Measurements from ENCODE around the gene CALML5. TPM values are rescaled to one million over a fixed set of nuclear protein-coding genes. Genes with fewer than 3 reads are reported as not detected.

Gene CALML5
- total RNA-seq, 1 experiment from 2014 or later = not detected

- Histone ChIP-seq H3K4me3 (no peak overlapping the region), H3K27ac (no peak overlapping the region), H3K27me3 (no peaks in the 10 kb centered on the region), H3K9me3 (replicated peaks) (no peaks in the 10 kb centered on the region), H3K36me3 (peaks cover 13% of the 10 kb centered on the region), H3K4me1 (peaks cover 42% of the 10 kb centered on the region)
- no peak for DNase-seq
These were observed 34.8 kb downstream of the CALML5 start for GRCh38 chr10:5464546-5464945.

GRCh38 chr10:5462841-5463293 is 36.5 kb downstream of the CALML5 start:
- Histone ChIP-seq H3K9me3 (replicated peaks) (no peaks in the 10 kb centered on the region), H3K4me1 (peaks cover 42% of the 10 kb centered on the region), H3K27me3 (no peaks in the 10 kb centered on the region), H3K36me3 (peaks cover 27% of the 10 kb centered on the region), H3K4me3 (no peak overlapping the region), H3K27ac (peak overlapping the region; percentile 82)
- DNase-seq = no peak

- peaks cover 34% of the 10 kb centered on the region for H3K36me3 ChIP-seq
- H3K27ac ChIP-seq = peak overlapping the region; percentile 82
- DNase-seq = peak; percentile 62 to 79
- H3K9me3 ChIP-seq (replicated peaks) = no peaks in the 10 kb centered on the region
- H3K27me3 ChIP-seq = no peaks in the 10 kb centered on the region
- peak overlapping the region; percentile 9; the same call in 1 of the 2 replicates for H3K4me3 ChIP-seq
- peaks cover 42% of the 10 kb centered on the region for H3K4me1 ChIP-seq
These were observed 37.2 kb downstream of the CALML5 start for GRCh38 chr10:5461914-5462840.

- H3K27me3 ChIP-seq = no peaks in the 10 kb centered on the region
- no peak overlapping the region for H3K4me3 ChIP-seq
- no peaks in the 10 kb centered on the region for H3K9me3 ChIP-seq (replicated peaks)
- peak in 1 of 2 experiments; percentile 65 for DNase-seq
- peaks cover 40% of the 10 kb centered on the region for H3K36me3 ChIP-seq
- peaks cover 36% of the 10 kb centered on the region for H3K4me1 ChIP-seq
- H3K27ac ChIP-seq = peak overlapping the region; percentile 82
These were observed 38.2 kb downstream of the CALML5 start for GRCh38 chr10:5461203-5461588.

GRCh38 chr10:5460468-5461202 is 38.7 kb downstream of the CALML5 start:
- peaks cover 45% of the 10 kb centered on the region for H3K36me3 ChIP-seq
- no peaks in the 10 kb centered on the region for H3K27me3 ChIP-seq
- no peaks in the 10 kb centered on the region for H3K9me3 ChIP-seq (replicated peaks)
- no peak for DNase-seq
- H3K4me3 ChIP-seq = no peak overlapping the region
- no peak overlapping the region for H3K27ac ChIP-seq
- peaks cover 30% of the 10 kb centered on the region for H3K4me1 ChIP-seq

DNA sequence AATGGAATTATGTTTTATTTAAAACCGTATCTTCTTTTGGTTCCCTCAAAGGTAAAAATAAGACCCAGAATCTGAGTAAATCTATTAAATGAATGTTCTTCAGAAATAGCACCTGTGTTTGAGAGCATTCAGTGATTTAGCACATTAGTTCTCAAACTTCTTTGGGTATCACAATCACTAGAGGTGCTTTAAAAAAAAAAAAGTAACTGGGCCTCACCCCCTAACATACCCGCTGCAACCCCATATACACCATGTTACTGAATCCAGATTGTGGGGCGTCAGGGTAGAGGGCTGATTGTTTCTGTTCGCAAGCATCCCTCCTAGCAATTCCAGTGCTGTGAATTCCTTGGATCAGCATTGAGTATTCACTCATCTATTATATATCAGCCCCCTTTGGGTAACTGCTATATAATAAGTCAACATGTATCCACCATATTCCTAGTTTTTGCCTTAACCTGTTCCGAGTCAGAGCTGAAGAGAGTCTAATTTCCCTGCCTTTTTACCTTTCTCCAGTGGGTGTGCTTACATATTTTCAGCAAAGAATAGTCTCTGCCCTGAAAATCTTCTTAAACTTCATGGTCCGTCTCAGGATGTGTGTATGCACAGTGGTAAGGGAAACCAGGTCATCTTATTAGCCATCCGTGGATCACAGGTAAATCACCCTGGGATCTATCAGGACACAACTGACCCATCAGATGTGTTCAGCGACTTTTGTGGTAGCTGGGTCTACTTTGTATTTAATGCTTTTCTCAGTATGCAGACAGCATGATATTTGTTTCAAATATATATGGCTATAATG is 40.2 kb downstream of the CALML5 start:
- no peak for DNase-seq
- H3K27ac ChIP-seq = no peak overlapping the region
- no peak overlapping the region for H3K4me3 ChIP-seq
- H3K27me3 ChIP-seq = no peaks in the 10 kb centered on the region
- no peaks in the 10 kb centered on the region for H3K9me3 ChIP-seq (replicated peaks)
- H3K36me3 ChIP-seq = peaks cover 60% of the 10 kb centered on the region
- peaks cover 25% of the 10 kb centered on the region for H3K4me1 ChIP-seq

DNA sequence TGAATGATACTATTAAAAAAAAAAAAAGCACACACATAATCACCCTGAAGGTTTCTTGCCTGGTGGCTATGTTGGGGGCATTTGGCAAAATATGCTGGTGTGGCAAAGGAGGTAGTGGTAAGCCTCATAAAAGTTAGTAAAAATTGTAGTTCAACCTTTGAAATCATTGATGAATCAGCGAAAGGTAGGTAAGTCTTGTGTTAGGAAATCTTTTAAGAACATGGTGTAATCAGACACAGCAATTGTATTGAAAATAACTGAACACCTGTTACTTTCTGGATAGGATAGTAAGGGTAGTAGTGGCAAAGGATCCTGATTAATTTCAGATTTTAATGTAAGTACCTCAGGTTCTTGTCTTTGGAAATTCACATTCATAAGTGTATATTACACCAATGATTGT is 40.9 kb downstream of the CALML5 start:
- Histone ChIP-seq H3K4me1 (peaks cover 25% of the 10 kb centered on the region), H3K9me3 (replicated peaks) (no peaks in the 10 kb centered on the region), H3K27ac (no peak overlapping the region), H3K36me3 (peaks cover 67% of the 10 kb centered on the region), H3K27me3 (no peaks in the 10 kb centered on the region), H3K4me3 (no peak overlapping the region)
- no peak for DNase-seq

GRCh38 chr10:5457741-5458140 is 41.6 kb downstream of the CALML5 start:
- peaks cover 18% of the 10 kb centered on the region for H3K4me1 ChIP-seq
- no peaks in the 10 kb centered on the region for H3K9me3 ChIP-seq (replicated peaks)
- no peak for DNase-seq
- H3K36me3 ChIP-seq = peaks cover 74% of the 10 kb centered on the region
- H3K27me3 ChIP-seq = no peaks in the 10 kb centered on the region
- no peak overlapping the region for H3K27ac ChIP-seq
- no peak overlapping the region for H3K4me3 ChIP-seq

GRCh38 chr10:5456563-5456962 is 42.8 kb downstream of the CALML5 start:
- Histone ChIP-seq H3K36me3 (peaks cover 84% of the 10 kb centered on the region), H3K27ac (no peak overlapping the region), H3K4me3 (no peak overlapping the region)

GRCh38 chr10:5453749-5454489 is 45.5 kb downstream of the CALML5 start:
- DNase-seq = no peak
- H3K36me3 ChIP-seq = peaks cover 81% of the 10 kb centered on the region

More at GRCh38 chr10:5456563-5456962, 42.8 kb downstream of the CALML5 start:
- Histone ChIP-seq H3K9me3 (replicated peaks) (no peaks in the 10 kb centered on the region), H3K27me3 (no peaks in the 10 kb centered on the region), H3K4me1 (peaks cover 9% of the 10 kb centered on the region)
- no peak for DNase-seq

DNA sequence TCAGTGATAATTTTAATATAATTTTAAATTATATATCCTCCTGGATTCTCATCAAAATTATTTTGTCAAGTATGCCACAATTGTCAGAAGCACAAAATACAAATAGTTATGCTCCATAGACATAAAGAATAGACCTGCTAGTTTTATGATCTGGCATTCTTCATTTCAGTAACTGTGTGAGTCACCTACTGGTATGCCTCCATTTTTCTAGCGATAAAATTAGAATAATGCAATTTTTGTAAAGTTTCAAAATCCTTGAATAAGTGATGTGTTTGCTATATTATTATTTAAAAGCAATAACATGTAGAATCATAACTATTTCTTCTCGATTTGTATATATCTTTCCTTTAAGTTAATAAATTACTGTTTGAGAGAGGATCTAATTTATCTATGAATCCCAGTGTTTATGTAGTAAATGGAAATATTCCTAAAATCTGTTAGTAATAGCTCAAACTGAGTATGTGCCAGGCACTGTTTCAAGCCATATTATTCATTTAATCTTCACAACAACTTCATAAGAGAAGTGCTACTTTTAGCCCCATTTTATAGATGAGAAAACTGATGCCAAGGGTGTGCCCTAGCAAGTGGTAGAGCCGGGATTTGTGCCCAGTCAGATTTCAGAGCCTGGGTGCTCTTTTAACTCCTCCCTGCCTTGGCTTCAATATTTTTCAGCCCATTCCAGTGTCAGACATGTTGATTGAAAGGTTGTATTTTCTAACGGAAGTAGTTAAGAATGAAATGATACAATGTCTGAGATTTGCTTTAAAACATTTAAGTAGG is 48.6 kb downstream of the CALML5 start:
- no peaks in the 10 kb centered on the region for H3K27me3 ChIP-seq
- DNase-seq = no peak
- no peak overlapping the region; the same call in 1 of the 2 replicates for H3K4me3 ChIP-seq
- H3K4me1 ChIP-seq = peaks cover 8% of the 10 kb centered on the region
- no peaks in the 10 kb centered on the region for H3K9me3 ChIP-seq (replicated peaks)
- peak overlapping the region; percentile 97 for H3K27ac ChIP-seq
- peaks cover 65% of the 10 kb centered on the region for H3K36me3 ChIP-seq

More at GRCh38 chr10:5453749-5454489, 45.5 kb downstream of the CALML5 start:
- H3K9me3 ChIP-seq (replicated peaks) = no peaks in the 10 kb centered on the region
- no peaks in the 10 kb centered on the region for H3K27me3 ChIP-seq
- H3K27ac ChIP-seq = no peak overlapping the region
- peaks cover 8% of the 10 kb centered on the region for H3K4me1 ChIP-seq
- no peak overlapping the region for H3K4me3 ChIP-seq

DNA sequence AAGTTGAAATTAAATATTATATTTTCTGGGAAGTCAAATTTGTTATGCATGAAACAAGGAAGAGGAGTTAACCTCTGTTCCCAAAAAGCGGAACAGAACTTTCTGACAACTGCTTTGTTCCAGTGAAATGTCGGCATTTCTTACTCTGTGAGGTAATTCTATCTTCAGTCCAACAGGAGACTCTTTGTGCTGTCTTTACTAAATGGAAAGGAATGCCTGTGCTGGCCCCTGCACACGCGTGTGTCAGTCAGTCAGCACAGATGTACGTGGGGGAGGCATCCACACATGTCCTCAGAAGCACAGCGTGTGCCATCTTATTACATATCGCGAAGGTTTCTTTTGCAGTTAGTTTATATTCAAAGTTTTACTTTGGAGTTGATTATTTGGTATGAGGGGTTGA is 49.5 kb downstream of the CALML5 start:
- Histone ChIP-seq H3K4me3 (peak overlapping the region; percentile 71), H3K27me3 (no peaks in the 10 kb centered on the region), H3K36me3 (peaks cover 55% of the 10 kb centered on the region), H3K9me3 (replicated peaks) (no peaks in the 10 kb centered on the region), H3K4me1 (peaks cover 8% of the 10 kb centered on the region), H3K27ac (peak overlapping the region; percentile 97)
- DNase-seq = peak; percentile 64 to 87

GRCh38 chr10:5449227-5449626 is 50.1 kb downstream of the CALML5 start:
- H3K27ac ChIP-seq = peak overlapping the region; percentile 97
- peak in 1 of 2 experiments; percentile 41 for DNase-seq
- H3K27me3 ChIP-seq = no peaks in the 10 kb centered on the region
- peaks cover 8% of the 10 kb centered on the region for H3K4me1 ChIP-seq
- H3K4me3 ChIP-seq = peak overlapping the region; percentile 71
- no peaks in the 10 kb centered on the region for H3K9me3 ChIP-seq (replicated peaks)
- peaks cover 49% of the 10 kb centered on the region for H3K36me3 ChIP-seq

All from SJCRH30 (cell line).